B cell (primary cell): ENCODE data around the gene PRSS23. TPM values are rescaled to one million over a fixed set of nuclear protein-coding genes. Genes with fewer than 3 reads are reported as not detected.

Experiments used
- ATAC-seq: fragments of 200-7000 bp; cut with Tn5 transposase; one replicate; pipeline ENCODE4 v1.10.0; 2021; ENCODE audit warnings: low read depth, mild to moderate bottlenecking, moderate number of reproducible peaks, moderate library complexity
- CTCF ChIA-PET: fragments of 350-600 bp; sonication (Branson Sonifier 250); formaldehyde crosslinking; loops from one replicate; lab custom pipeline; 2021; ENCODE audit warnings: antibody characterized with exemption, inconsistent platforms; lab: Charles Lee
- POLR2A ChIA-PET: fragments of 350-600 bp; sonication (Branson Sonifier 250); formaldehyde crosslinking; loops from one replicate; lab custom pipeline; 2021; ENCODE audit warnings: antibody characterized with exemption; lab: Charles Lee
- DNase-seq: peaks from one replicate; pipeline ENCODE4 v3.0.0; 2013
- H2AFZ ChIP-seq: 2 replicates; pipeline ENCODE4 v1.6.1; 2012; ENCODE audit warnings: mild to moderate bottlenecking, low read depth, low read length; ENCODE audit not compliant: insufficient read depth, poor library complexity, severe bottlenecking
- H3K27ac ChIP-seq, 2 donors: 1 replicate in 1 of 2; 2 replicates in 1 of 2; pipeline ENCODE4 v1.5.1; 2012 to 2013; ENCODE audit warnings: low read length in 2 of 2, mild to moderate bottlenecking in 2 of 2, moderate library complexity in 1 of 2
- H3K27me3 ChIP-seq, 4 experiments: fragments of 200-600 bp in 1 of 4; sonication (generic) in 1 of 4; replicated peaks in 1 of 4; 1 replicate in 2 of 4; 2 replicates in 2 of 4; pipeline versions ENCODE4 v1.6.1 to v1.7.0; 2013 to 2016; ENCODE audit warnings: low read length in 3 of 4, mild to moderate bottlenecking in 2 of 4, mixed read lengths in 1 of 4, moderate library complexity in 1 of 4; ENCODE audit not compliant: insufficient read depth in 4 of 4, control insufficient read depth in 3 of 4; ENCODE audit errors: control extremely low read depth in 1 of 4
- H3K36me3 ChIP-seq, 2 experiments: replicated peaks in 1 of 2; 1 replicate in 1 of 2; 2 replicates in 1 of 2; pipeline versions ENCODE4 v1.6.1 to v1.7.1; 2013; ENCODE audit warnings: low read length in 1 of 2; ENCODE audit not compliant: insufficient read depth in 2 of 2, control insufficient read depth in 1 of 2; ENCODE audit errors: control extremely low read depth in 1 of 2, extremely low read depth in 1 of 2
- H3K4me1 ChIP-seq, 2 donors: fragments of 200-600 bp in 1 of 2; sonication (generic) in 1 of 2; 1 replicate in 1 of 2; 2 replicates in 1 of 2; pipeline versions ENCODE4 v1.5.1 to v1.6.1; 2013 to 2017; ENCODE audit warnings: low read length in 2 of 2; ENCODE audit not compliant: control insufficient read depth in 2 of 2, insufficient read depth in 2 of 2
- H3K4me2 ChIP-seq: replicated peaks from 2 replicates; pipeline ENCODE3; 2012; ENCODE audit warnings: mild to moderate bottlenecking, low read depth, low read length; ENCODE audit not compliant: poor library complexity, severe bottlenecking
- H3K4me3 ChIP-seq, 5 experiments: fragments of 200-600 bp in 1 of 5; sonication (generic) in 1 of 5; 1 replicate in 3 of 5; 2 replicates in 2 of 5; pipeline versions ENCODE4 v1.5.1 to v1.7.0; 2011 to 2016; ENCODE audit warnings: low read length in 4 of 5, mild to moderate bottlenecking in 4 of 5, low read depth in 2 of 5, control low read depth in 1 of 5, moderate library complexity in 1 of 5; ENCODE audit not compliant: insufficient read depth in 1 of 5; ENCODE audit errors: control extremely low read depth in 1 of 5, extremely low read depth in 1 of 5
- H3K79me2 ChIP-seq: fragments of 200-600 bp; sonication (generic); one replicate; pipeline ENCODE4 v1.6.0; 2016; ENCODE audit warnings: low read length; ENCODE audit not compliant: control insufficient read depth, insufficient read depth
- H3K9ac ChIP-seq: fragments of 200-600 bp; sonication (generic); 2 replicates; pipeline ENCODE4 v1.6.1; 2017; ENCODE audit warnings: mild to moderate bottlenecking, low read length, moderate library complexity
- H3K9me3 ChIP-seq, 3 donors: one replicate each; pipeline versions ENCODE4 v1.6.1 to v1.7.1; 2013; ENCODE audit warnings: low read length in 2 of 3; ENCODE audit not compliant: control insufficient read depth in 2 of 3, insufficient read depth in 1 of 3; ENCODE audit errors: control extremely low read depth in 1 of 3
- H4K20me1 ChIP-seq: 2 replicates; pipeline ENCODE4 v1.6.0; 2012; ENCODE audit warnings: mild to moderate bottlenecking, low read length; ENCODE audit not compliant: insufficient read depth, control insufficient read depth, poor library complexity, severe bottlenecking
- H3K27ac Mint-ChIP-seq: one replicate; pipeline ENCODE4 v1.8.0; 2021; ENCODE audit warnings: mixed read lengths
- H3K27me3 Mint-ChIP-seq: one replicate; pipeline ENCODE4 v1.8.0; 2021; ENCODE audit warnings: mixed read lengths
- H3K4me1 Mint-ChIP-seq: one replicate; pipeline ENCODE4 v1.8.0; 2021; ENCODE audit warnings: mixed read lengths
- H3K4me3 Mint-ChIP-seq: one replicate; pipeline ENCODE4 v1.8.0; 2021; ENCODE audit warnings: mixed read lengths
- H3K9me3 Mint-ChIP-seq: one replicate; pipeline ENCODE4 v1.8.0; 2022; ENCODE audit warnings: mixed read lengths; ENCODE audit not compliant: insufficient read depth
- EZH2 ChIP-seq: IDR thresholded peaks from 2 replicates; pipeline ENCODE4 v1.6.1; 2012; ENCODE audit warnings: borderline replicate concordance, low read depth, mild to moderate bottlenecking, moderate library complexity, low read length; ENCODE audit not compliant: insufficient read depth, poor library complexity, severe bottlenecking
- WGBS: methylation state at CpG from one replicate; pipeline ENCODE4 v1.1.5; 2013; ENCODE audit warnings: missing lambda C conversion rate; ENCODE audit not compliant: insufficient coverage; 5-methylcytosine and 5-hydroxymethylcytosine counted together
- intact Hi-C: fragments of 100-400 bp; cut with micrococcal nuclease; formaldehyde crosslinking; loops from one replicate; pipeline ENCODE4 v1.10.0; 2022
- polyA plus RNA-seq: library from polyadenylated mRNA; depleted of rRNA; stranded (reverse); fragments of >200 nt; gene quantifications from 2 replicates; pipeline ENCODE4 v1.2.3, GENCODE V29; 2012
- total RNA-seq, 2 donors: library from RNA; stranded (reverse); fragments of 120-200 nt in 1 of 2; gene quantifications; 1 replicate in 1 of 2; 2 replicates in 1 of 2; pipeline versions ENCODE4 v1.2.3 to v1.2.4, GENCODE V29; 2013 to 2022
- TF ChIP-seq, protein P1 (sequence below): fragments of 200-600 bp; IDR thresholded peaks from one replicate; pipeline ENCODE4 v1.8.0; 2022; ENCODE audit warnings: antibody characterized with exemption, mild to moderate bottlenecking

Gene PRSS23
- total and polyA plus RNA-seq, 2 donors (not counting 1 experiment from before 2014, with no cell fraction given): 0.03 TPM; not detected in 1

- Histone ChIP-seq H3K27ac (no peak overlapping the region), H3K9me3 (no peaks in the 10 kb centered on the region), H3K4me1 (no peaks in the 10 kb centered on the region), H2AFZ (no peak overlapping the region), H3K27me3 (no peaks in the 10 kb centered on the region), H3K79me2 (no peaks in the 10 kb centered on the region), H4K20me1 (no peaks in the 10 kb centered on the region), H3K4me2 (no peak overlapping the region), H3K9ac (no peak overlapping the region), H3K4me3 (no peak overlapping the region), H3K36me3 (no peaks in the 10 kb centered on the region)
- DNase-seq: no peak
- 92% methylated on average over 4 of the region's 5 CpGs for WGBS
- Mint-ChIP-seq H3K4me3 (no peak overlapping the region), H3K27me3 (peaks cover 20% of the 10 kb centered on the region), H3K4me1 (no peaks in the 10 kb centered on the region), H3K9me3 (no peaks in the 10 kb centered on the region), H3K27ac (no peak overlapping the region)
- no peak for ATAC-seq
- ChIA-PET POLR2A (no interaction called here), CTCF (no interaction called here)
- TF ChIP-seq, protein P1, sequence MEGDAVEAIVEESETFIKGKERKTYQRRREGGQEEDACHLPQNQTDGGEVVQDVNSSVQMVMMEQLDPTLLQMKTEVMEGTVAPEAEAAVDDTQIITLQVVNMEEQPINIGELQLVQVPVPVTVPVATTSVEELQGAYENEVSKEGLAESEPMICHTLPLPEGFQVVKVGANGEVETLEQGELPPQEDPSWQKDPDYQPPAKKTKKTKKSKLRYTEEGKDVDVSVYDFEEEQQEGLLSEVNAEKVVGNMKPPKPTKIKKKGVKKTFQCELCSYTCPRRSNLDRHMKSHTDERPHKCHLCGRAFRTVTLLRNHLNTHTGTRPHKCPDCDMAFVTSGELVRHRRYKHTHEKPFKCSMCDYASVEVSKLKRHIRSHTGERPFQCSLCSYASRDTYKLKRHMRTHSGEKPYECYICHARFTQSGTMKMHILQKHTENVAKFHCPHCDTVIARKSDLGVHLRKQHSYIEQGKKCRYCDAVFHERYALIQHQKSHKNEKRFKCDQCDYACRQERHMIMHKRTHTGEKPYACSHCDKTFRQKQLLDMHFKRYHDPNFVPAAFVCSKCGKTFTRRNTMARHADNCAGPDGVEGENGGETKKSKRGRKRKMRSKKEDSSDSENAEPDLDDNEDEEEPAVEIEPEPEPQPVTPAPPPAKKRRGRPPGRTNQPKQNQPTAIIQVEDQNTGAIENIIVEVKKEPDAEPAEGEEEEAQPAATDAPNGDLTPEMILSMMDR: no peak
- no peak for TF ChIP-seq EZH2
- intact Hi-C loops: no loop called here
These were observed 9.2 kb upstream of the PRSS23 start for GRCh38 chr11:86790867-86791849.

DNA sequence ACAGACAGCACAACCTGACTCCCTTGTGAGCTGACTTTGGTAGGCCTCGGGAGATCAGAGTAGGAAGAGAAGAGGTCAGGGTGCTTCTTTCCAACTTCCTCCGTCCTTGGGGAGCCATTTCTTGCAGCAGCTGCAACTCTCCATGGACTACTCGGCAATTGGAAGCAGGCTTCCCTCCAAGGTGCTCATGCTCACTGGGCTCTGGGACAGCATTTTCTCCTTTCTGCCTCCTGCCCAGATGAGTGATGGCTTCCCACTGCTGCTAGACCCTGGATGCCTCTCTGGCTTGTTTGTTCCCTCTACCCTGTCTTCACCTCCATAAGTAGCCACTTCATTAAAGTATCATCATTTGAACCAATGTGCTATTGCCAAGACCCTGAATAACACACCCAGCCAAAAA, 8.2 kb upstream of the PRSS23 start:
- H3K4me1 Mint-ChIP-seq: no peaks in the 10 kb centered on the region
- H3K27me3 Mint-ChIP-seq: peaks cover 22% of the 10 kb centered on the region
- Histone ChIP-seq H3K9me3 (no peaks in the 10 kb centered on the region), H3K36me3 (no peaks in the 10 kb centered on the region), H3K79me2 (no peaks in the 10 kb centered on the region), H4K20me1 (no peaks in the 10 kb centered on the region), H3K4me3 (no peak overlapping the region), H3K27ac (no peak overlapping the region), H3K4me1 (no peaks in the 10 kb centered on the region), H2AFZ (no peak overlapping the region), H3K27me3 (peaks cover 0 to 3% (median 0%) of the 10 kb centered on the region in 4 experiments), H3K4me2 (no peak overlapping the region), H3K9ac (no peak overlapping the region)
- POLR2A ChIA-PET: no interaction called here
- intact Hi-C loops: no loop called here
- no peak for DNase-seq
- 96% methylated on average over 3 of the region's 3 CpGs for WGBS
- H3K4me3 Mint-ChIP-seq: no peak overlapping the region
- CTCF ChIA-PET: no interaction called here
- no peak overlapping the region for H3K27ac Mint-ChIP-seq
- no peaks in the 10 kb centered on the region for H3K9me3 Mint-ChIP-seq
- ATAC-seq: no peak
- no peak for TF ChIP-seq EZH2
- TF ChIP-seq, protein P1: no peak
